ENCODE measurements around the gene ZMIZ1.

The ZMIZ1 gene

DNA sequence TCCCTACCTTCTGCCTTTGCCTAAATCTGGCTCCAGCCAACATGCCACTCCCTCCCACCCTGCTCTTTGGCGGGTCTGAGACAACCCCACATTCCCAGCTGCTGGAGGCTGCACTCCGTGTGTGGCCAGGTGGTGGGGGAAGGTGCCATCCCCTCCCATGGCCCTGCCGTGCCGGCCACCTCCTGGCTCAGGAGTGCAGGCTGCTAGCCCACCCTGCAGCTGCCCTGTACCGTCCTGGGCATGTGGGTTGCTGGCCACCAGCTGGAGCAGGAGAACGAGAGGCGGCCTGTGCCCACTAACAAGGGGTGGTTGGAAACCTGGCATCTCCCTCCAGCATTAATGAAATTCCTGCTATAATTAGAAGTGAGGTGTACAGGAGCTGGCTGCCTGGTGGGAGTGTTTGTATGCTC is 97.6 kb downstream of the ZMIZ1 start:
- no peak for DNase-seq (ENCODE audit: low read depth in 1 of 2, low spot score in 1 of 2)

DNA sequence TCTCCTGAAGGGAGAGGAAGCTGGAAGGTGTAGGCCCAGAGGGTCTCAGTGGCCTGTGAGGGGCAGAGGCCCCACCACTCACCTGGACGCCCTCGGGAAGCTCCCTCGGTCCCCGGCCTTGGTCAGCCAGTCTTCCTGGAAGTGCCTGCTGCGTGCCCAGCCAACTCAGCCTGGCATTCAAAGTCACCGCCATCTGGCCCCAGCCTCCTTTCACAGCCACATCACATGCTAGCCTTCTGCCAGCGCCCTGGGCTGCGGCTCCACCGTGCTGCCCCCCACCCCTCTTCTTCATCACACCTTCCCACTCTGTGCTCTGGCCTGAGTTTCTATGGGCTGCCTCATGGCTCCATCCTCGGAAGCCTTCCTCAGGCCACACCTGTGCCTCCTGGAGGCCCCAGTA is 98.0 kb downstream of the ZMIZ1 start:
- no peak for DNase-seq (ENCODE audit: low read depth in 1 of 2, low spot score in 1 of 2)

DNA sequence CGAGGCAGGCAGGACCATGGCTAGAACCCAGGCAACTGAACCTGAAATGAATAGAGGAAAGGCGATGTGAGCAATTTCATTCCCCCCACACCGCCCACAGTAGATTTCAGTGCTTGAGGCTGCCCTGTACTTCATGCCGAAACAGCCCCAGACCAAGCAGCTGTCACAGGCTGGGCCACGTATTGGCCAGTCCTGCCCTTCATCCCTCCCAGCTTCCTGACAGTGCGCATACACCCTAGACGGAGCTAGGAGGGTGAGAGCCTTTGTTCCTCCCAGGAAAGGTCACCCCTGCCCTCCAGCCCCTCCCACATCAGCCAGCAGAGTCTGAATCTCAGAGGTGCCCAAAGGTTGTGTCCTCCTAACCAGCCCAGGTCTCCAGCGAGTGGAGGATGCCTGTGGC is 98.8 kb downstream of the ZMIZ1 start:
- DNase-seq (ENCODE audit: low read depth in 1 of 2, low spot score in 1 of 2) = no peak

DNA sequence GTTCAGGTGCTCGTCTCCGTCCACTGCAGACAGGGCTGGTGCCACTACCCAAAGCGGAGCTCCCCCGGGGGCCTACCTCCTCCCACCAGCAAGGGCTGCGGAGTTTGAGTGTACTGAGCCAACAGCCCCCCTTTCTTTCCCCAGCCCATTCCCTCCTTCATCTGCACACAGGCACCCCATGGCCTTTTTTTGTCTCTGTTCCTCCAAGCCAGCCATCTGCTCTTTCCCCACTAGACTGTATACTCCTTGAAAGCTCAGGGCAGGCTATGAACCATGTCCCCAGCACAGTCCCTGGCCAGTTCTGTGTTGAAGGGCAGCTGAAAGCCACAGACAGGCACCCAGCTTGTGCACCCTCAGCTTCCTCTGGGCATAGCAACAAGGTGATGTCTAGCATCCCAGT is 99.4 kb downstream of the ZMIZ1 start:
- DNase-seq (ENCODE audit: low read depth in 1 of 2, low spot score in 1 of 2) = no peak

DNA sequence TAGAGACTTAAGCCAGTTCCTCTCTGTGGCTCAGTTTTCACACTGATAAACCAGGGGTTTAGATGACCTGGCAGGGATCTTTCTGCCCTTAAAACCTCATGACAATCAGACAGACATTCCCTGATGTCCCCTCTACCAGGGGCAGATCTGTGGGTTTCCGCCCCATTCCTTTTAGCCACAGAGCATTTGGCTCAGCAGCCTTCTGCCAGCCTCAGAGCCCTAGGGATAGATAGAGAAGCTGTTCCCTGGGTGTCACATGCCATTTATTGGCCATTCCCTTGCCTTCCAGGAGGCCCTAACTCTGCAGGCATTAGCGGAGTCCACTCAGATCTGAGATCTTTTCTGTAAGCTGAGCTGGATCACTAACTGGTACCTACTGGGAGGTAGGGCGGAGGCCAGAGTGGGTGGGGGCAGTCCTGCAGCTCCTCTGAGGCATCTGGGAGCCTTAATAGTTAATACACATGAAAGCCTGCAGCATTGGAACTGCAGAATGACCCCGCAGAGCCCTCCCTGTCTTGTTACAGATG is 101.5 kb downstream of the ZMIZ1 start:
- DNase-seq (ENCODE audit: low read depth in 1 of 2, low spot score in 1 of 2) = no peak

DNA sequence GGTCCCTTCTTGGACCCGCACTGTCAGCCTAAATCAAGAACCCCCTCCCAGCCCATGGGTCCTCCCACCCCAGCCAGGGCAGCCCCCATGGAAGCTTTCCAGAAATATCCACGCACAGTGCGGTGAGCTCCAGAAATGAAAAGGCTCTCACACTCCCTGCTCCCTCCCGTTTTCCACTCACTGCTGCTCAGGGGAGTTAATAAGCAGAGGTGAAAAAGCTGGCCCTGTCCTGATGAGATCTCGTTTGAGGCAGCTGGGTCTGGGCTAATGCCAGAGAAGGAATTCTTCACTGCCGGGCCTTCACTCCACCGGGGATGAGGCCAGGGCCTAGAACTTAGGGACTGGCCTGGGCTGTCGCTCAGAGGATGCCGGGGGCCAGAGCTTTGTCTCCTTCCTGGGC is 102.2 kb downstream of the ZMIZ1 start:
- DNase-seq (ENCODE audit: low read depth in 1 of 2, low spot score in 1 of 2) = no peak

DNA sequence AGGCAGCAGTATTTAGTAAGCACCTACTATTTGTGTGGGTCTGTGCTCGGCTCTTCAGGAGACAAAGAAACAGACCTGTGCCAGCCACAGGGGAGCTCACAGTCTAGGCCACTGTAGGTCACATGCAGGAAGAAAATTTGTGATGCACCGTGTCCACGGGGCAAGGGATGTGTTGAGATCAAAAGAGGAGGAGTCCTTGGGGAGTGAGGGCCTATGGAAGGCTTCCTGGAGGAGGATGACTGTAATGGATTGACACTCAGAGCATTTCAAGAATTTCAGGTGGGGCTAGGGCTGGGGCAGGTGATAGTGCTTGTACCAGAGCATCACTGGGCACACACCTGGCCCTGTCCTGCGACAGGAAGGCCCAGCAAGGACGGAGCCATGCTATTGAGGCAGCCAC is 102.7 kb downstream of the ZMIZ1 start:
- no peak for DNase-seq (ENCODE audit: low read depth in 1 of 2, low spot score in 1 of 2)

DNA sequence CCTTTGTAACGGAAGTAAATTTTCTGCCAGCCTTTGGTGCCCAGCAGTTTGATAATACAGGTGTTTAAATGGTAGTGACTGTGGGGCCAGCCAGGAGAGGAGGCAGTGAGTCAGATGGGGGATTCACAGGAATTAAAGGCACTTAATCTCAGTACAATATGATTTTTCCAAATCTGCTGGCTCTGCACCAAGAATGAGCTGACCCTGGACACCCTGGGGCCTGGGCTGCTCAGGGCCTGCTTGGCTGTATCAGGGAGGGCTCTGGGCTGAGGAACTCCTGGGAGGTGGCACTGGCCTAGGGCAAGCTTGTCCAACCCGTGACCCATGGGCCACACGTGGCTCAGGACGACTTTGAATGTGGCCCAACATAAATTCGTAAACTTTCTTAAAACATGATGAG is 104.1 kb downstream of the ZMIZ1 start:
- DNase-seq (ENCODE audit: low read depth in 1 of 2, low spot score in 1 of 2) = no peak

DNA sequence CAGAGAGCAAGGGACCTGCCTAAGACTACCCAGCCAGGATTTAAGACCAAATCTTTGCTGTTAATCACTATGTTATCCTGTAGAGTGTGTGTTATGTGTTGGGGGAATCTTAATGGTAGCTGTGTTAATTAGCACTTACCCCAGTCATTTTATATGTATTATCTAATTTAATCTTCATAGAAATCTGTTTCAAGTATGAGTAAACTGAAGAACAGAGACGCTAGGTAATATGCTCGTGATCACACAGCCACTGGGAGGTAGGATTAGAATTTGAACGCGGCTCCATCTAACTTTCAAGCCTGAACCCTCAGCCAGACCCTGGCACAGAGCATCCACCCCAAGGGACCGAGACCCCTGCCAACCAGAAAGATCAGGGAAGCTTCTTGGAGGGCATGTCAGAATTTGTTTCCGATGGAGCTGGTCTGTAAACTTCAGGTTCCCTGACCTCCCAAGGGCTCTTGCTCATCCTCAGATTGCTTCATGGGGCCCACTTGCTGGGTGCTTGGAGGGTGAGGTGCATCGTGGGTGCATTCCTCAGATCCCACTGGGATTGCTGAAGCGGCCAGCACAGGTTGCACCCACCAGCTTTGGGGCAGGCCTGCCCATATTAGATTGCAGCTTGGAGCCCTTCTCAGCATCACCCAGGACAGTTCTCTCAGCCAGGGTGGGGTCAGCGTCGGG is 105.0 kb downstream of the ZMIZ1 start:
- no peak for DNase-seq (ENCODE audit: low read depth in 1 of 2, low spot score in 1 of 2)

DNA sequence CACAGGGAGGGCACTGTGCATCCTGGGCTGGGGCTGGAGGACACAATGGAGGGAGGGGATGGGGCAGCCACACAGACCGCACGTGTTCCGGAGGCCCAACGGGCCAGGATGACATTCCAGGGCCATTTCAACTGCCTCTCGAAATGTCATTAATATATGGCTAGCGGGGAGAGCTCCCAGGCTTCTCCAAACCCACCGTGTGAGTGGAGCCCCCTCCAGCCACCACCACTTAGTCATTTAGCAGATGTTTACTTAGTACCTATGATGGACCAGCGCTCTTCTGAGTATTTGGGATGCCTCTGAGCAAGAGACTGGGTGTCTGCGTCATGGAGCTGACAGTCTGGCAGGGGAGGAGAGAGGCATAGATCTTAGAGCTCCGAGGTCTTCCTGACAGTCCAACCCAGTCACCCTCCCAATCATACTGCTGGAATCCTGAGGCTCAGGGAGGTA is 107.3 kb downstream of the ZMIZ1 start:
- no peak for DNase-seq (ENCODE audit: low read depth in 1 of 2, low spot score in 1 of 2)

DNA sequence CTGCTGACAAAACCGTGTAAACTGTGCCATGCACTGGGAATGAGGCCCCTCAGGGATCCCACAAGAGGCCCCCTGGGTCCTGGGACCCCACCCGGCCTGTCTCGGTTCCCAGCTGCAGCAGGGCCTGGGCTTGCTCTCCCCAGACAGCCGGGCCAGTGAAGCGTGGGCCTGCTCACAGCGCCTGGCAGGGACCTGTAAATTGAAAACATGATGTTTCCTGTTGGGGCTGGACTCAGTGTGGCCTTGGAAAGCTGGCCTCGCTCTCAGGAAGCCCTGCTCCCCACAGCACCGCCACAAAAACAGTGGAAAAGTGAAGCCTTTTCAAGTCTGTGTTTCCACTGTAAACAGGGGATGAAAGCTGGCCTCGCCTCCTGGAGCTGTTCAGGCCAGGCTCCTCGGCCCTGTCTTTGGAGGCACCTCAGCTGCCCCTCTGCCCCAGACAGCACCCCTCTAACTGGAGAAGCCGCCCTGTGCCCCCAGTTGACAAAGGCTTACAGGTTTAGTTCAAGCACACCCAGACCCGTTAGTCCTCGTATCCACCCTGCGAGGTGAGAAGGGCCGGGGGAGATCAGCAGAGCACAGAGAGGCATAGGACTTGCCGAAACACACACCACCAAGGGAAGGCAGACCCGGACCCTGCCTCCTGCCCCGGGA is 108.3 kb downstream of the ZMIZ1 start:
- DNase-seq (ENCODE audit: low read depth in 1 of 2, low spot score in 1 of 2) = no peak

DNA sequence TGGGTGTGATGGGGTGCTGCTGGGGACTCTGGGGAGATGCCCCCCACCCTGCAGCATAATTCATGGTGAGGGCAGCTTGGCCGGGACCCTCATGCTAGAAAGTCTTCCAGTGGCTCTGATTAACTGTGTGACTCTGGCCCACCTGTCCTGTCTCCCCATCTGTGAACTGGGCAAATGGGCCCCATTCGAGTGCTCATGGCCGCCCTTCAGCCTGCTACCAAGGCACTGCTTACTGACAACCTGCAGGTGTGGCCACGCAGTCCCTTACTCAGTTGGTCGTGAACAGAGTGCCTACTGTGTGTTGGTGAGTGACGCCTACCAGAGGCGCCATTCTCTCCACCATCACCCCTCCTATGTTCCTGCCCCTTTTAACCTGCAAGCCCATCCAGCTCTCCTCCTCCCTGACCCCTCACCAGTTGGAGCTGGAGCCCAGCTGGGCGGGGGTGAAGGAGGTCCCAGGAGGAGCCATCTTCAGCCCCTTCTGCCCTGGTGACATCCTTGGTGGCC is 109.4 kb downstream of the ZMIZ1 start:
- DNase-seq (ENCODE audit: low read depth in 1 of 2, low spot score in 1 of 2) = no peak

DNA sequence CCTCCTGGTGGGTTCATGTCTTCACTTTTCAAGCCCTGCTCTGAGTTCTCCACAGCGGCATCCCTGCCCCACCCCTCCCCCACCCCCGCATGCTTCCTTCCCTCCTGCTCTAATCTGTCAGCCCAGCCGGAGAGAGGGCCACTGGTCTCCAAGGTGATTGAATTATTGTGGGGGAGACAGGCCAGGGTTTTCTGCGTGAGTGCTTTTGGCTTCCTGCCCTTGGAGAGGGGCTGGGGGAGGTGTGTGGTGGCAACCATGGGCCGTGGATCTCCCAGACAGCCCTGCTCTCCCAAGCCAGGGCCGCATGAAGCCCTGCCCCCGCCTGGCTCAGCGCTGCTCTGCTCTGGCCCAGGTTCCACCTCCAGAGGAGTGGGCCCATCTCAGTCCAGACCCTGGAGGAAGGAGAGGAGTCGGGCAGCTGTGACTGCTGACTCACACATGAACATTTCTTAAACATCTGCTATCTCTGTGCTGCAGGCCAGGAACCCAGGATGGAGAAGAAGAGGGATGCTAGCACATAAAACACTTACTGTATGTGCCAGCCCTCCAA is 109.9 kb downstream of the ZMIZ1 start:
- no peak for DNase-seq (ENCODE audit: low read depth in 1 of 2, low spot score in 1 of 2)

DNA sequence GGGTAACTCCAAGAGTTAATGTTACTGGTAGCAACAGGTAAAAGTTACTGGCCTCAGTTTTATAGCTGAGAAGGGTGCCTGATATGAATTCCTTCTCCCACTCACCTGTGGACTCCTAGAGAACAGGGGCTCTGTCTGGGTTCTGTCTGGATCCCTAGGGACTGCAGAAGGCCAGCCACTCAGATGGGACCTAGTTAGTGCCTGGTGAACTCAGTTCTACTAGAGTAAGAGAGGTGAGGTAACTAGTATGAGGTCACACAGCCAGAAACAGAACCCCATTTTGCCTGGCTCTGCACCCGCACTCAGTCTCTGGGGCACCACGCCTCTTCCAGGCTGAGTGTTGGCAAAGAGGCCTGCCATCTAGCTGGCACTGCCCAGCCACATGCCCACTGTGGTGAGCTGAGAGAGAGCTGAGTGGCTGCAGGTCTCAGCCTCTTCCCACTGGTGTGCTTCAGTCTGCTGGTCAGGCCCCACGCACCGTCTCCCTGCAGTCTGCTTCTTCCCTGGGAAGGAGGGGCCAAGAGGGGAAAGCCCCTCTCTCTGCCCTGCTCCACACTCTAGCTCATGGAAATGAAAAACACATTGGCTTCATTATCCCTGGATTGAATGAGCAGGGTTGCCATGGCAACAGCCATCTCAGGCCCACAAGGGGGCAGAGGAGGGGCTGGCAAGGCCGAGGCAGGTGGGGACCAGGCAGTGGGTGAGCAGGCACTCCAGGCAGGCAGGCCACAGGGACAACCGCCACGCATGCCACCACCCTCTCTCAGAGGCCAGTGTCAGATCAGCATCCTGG is 110.6 kb downstream of the ZMIZ1 start:
- no peak for DNase-seq (ENCODE audit: low read depth in 1 of 2, low spot score in 1 of 2)

DNA sequence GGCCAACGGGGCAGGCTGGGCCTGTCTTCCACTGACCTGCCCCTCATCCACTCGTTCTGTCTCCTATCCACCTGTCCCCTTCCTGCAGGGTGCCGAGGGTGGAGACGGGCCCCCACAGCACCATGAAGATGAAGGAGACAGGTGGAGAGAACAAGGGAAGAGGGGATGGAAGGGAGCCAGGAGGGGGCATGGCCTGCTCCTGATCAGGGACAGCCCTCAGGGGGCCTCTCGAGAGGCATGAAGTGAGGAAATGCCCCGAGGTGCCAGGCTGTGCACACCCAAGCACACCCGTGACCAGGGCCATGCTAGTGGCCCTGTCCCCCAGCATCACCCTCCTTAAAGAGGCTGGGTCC is 111.2 kb downstream of the ZMIZ1 start:
- DNase-seq (ENCODE audit: low read depth in 1 of 2, low spot score in 1 of 2) = no peak

DNA sequence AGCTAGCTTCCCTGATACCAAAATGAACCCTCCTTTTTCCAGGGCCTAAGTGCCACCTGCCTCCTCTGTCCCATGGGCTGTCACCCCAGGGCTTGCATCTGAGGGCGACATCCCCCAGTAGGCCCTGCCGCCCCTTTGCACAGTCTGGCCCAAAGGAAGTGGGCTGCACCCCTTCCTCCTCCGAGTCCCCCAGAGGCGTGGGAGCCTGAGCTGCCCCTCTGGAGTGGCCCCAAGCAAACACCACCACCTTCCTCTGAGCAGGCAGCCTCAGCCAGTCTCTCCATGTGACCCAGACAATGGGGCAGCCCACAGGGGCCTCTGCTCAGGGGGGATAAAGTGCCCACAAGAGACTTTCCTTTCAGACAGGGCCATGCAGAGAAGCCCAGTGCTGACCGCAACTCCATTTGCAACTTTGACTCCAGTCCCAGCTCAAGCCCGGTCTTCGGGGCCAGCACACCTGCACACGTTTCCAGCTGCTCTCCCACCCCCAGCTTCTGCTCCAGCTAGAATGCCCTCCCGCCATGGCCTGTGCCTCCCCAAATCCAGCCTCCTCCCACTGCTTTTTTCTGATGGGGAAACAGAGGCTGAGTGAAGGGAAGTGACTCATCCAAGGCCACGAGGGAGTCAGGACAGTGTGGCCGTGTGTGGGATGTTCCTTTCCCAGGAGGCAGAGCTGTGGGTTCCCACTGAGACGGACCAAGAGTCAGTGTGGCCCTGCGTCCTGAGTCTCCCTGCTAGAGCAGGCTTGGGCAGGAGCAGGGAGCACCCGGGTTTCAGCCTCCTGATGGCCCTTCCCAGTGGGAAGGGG is 111.9 kb downstream of the ZMIZ1 start:
- no peak for DNase-seq (ENCODE audit: low read depth in 1 of 2, low spot score in 1 of 2)

DNA sequence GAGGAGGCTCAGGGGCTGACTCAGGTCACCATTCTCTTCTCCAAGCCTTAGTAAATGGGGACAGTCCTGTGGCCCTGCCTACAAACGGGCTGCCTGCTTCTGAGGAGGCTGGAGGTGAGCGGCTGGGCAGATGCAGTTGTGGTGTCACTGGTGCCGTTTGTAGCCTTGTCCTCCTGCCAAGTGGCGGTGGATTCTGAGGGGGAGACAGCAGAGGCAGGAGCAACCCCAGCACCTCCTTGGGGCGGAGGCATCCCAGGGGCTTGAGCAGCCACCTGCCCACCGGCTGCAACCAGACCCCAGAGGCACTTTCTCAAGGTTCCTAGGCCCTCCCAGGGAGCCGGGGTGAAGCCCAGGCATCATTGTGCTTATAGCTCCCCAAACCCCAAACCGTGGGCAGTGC is 112.5 kb downstream of the ZMIZ1 start:
- no peak for DNase-seq (ENCODE audit: low read depth in 1 of 2, low spot score in 1 of 2)

DNA sequence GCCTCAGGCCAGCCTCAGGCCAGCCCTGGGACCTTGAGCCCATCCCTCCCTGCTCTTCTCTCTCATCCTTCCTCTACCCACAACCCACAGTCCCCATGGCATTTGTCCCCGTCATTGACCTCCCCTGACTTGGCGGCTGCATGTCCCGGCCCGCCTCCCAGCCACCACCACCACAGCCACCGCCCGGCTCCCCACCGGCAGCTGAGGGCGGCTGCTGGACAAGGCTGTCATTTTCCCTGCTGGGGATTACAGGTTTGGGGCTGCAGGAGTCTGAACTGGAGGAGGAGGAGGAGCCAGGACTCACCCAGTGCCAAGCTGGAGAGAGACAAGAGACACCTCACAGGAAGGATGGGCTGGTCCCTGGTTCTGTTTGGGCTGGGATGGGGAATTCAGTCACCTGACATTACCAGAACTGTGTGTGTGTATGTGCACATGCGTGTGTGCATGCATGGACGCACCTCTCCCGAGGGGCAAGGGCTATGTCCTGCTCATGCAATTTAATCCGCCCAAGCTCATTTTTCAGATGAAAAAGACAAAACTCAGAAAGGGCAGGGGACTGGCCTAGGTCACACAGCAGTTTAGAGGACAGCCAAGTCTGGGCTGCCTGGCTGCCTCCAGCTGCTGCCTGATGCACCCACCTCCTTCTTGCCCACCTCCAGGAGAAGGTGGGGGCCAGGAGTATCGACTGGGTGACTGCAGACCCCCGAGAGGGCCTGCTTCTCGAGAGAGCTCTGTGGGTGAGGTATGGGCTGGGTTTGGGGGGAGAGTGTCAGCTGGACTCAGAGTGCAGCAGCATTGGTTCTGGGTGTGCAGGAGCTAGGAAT is 113.1 kb downstream of the ZMIZ1 start:
- DNase-seq (ENCODE audit: low read depth in 1 of 2, low spot score in 1 of 2) = no peak

DNA sequence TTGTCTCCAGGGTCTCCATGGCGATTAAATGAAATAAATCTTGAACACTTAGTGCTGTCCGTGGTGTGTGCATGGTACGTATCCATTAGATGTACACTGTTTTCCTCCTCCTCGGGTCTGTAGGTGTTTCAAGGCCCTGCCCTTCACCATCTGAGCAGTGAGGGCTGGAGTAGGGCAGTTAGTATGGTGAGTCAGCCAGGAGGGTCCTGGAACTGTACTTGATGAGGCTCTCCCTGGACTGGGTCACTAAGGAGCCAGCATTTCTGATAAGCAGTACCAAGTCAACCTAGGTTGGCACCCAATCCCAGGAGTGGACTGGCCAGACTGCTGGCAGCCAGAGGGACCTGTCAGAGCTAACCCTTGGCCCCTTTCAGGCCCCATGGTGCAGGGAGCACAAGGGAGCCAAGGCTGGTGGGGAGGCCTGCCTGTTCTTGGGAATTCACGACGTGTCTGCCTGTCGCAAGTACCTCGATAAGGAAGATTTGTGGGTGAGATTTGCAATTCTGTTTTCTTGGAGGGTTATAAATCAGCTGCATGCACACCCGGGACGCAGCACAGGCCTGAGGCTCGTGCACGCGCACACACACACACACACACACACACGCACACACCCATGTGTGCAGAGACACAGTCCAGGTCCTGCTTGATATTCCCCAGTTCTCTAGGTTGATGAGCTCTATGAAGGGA is 114.2 kb downstream of the ZMIZ1 start:
- DNase-seq (ENCODE audit: low read depth in 1 of 2, low spot score in 1 of 2) = no peak
